ENCODE data around the gene ZNF35. TPM values are rescaled to one million over a fixed set of nuclear protein-coding genes. Genes with fewer than 3 reads are reported as not detected.

ZNF35 gene
- total and polyA plus RNA-seq, 2 of the 8 experiments (the other 6 are each of a cell fraction or from before 2014, with no cell fraction given) = 2.9 to 20.0 TPM

DNA sequence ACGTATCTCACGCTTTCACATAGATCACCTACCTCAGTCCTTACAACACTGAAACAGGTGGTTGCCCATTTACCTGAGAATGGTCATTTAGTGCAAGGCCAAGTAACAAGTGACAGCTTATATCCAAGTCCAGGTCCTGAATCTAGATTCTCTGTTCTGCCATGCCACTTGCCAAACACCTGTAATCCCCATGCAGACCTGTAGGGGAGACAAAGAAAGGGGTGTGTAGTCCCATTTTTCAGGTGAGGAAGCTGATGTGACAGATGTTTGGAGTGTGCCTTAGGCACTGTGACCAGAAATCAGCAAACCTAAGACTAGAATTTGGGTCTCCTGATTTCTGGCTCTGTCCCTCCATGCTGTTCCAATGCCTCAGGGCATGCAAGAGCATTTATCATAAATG is 12.7 kb downstream of the ZNF35 start:
- CTCF ChIA-PET (ENCODE audit: partially characterized antibody) = interaction anchor here (0.5 to 2.4 kb wide), 14 partner anchors 9 to 213 kb away, joined by 3 to 11 read pairs (median 4); partner anchors contain the start of gene TGM4
- WGBS, 2 experiments (ENCODE audit: extremely low coverage in 1 of 2, insufficient coverage in 1 of 2, insufficient read length in 1 of 2, insufficient replicate concordance in 2 of 2, low coverage in 1 of 2, low lambda C conversion rate in 2 of 2, missing lambda C conversion rate in 1 of 2) = 84% methylated on average over 2 of the region's 2 CpGs; no CpG with 5 or more reads in 1 of the 2 experiments
- TF ChIP-seq HDAC6 (IDR thresholded peaks at IDR 0.05; ENCODE audit: low read depth, low read length) = no peak
- TF ChIP-seq POU5F1 (IDR thresholded peaks at IDR 0.05; ENCODE audit: low read depth, low read length) = no peak
- TF ChIP-seq CTCF (IDR thresholded peaks at IDR 0.05; ENCODE audit: control extremely low read depth in 1 of 3, insufficient read depth in 1 of 3, low read depth in 1 of 3, low read length in 3 of 3) = peak; percentile 15 to 53 (median 16); a peak in 2 of 4 replicates
- TF ChIP-seq RAD21 (IDR thresholded peaks at IDR 0.05 in 1 of 2, conservative IDR thresholded peaks at IDR 0.05 in 1 of 2; ENCODE audit: low read depth in 2 of 2, low read length in 2 of 2) = peak in 1 of 2 experiments; percentile 14; a peak in 1 of 4 replicates

More for the DNA sequence above, 12.7 kb downstream of the ZNF35 start:
- Histone ChIP-seq H4K5ac (ENCODE audit: insufficient read length, low read depth, low read length) (no peak overlapping the region), H3K4me2 (ENCODE audit: insufficient read depth in 1 of 2, low read depth in 2 of 2, low read length in 2 of 2) (no peak overlapping the region), H3K9ac (replicated peaks in 1 of 4; ENCODE audit: extremely low read depth in 1 of 4, low read depth in 3 of 4, low read length in 3 of 4) (no peak overlapping the region), H3K23ac (ENCODE audit: insufficient read length) (no peak overlapping the region), H3K23me2 (ENCODE audit: low read depth, low read length) (no peaks in the 10 kb centered on the region), H3K9me3 (ENCODE audit: insufficient read depth in 2 of 2, low read depth in 1 of 2, low read length in 1 of 2) (peaks cover 10 to 12% of the 10 kb centered on the region in 2 experiments; a peak in 2 of 4 replicates), H4K91ac (replicated peaks; ENCODE audit: insufficient read length, low read length) (no peak overlapping the region), H2BK12ac (ENCODE audit: low read depth, low read length) (no peak overlapping the region), H3K27ac (ENCODE audit: low read depth, low read length) (no peak overlapping the region), H3K27me3 (replicated peaks in 1 of 4; ENCODE audit: control insufficient read depth in 3 of 4, extremely low read depth in 1 of 4, insufficient read depth in 3 of 4, low read length in 3 of 4) (no peaks in the 10 kb centered on the region), H2BK15ac (ENCODE audit: low read length) (no peak overlapping the region), H3K56ac (replicated peaks; ENCODE audit: insufficient read length, low read depth, low read length) (no peak overlapping the region), H2AFZ (ENCODE audit: low read length) (no peak overlapping the region), H3K4me1 (replicated peaks in 1 of 4; ENCODE audit: control insufficient read depth in 3 of 4, insufficient read depth in 4 of 4, low read length in 3 of 4) (no peaks in the 10 kb centered on the region), H2AK5ac (ENCODE audit: low read depth, low read length) (no peak overlapping the region), H3K79me2 (ENCODE audit: control insufficient read depth in 1 of 2, insufficient read depth in 2 of 2, low read length in 2 of 2) (no peaks in the 10 kb centered on the region), H3K14ac (ENCODE audit: insufficient read length) (no peak overlapping the region), H2BK120ac (replicated peaks; ENCODE audit: low read depth, low read length) (no peak overlapping the region), H3K4me3 (ENCODE audit: extremely low read depth in 1 of 4, insufficient read depth in 2 of 4, low read depth in 3 of 4, low read length in 4 of 4) (no peak overlapping the region), H3K4ac (replicated peaks; ENCODE audit: insufficient read length, low read depth, low read length) (no peak overlapping the region), H4K20me1 (replicated peaks in 1 of 2; ENCODE audit: control insufficient read depth in 1 of 2, insufficient read depth in 2 of 2, low read length in 2 of 2) (peaks cover 0 to 3% of the 10 kb centered on the region in 2 experiments), H3K79me1 (ENCODE audit: low read depth, low read length) (no peaks in the 10 kb centered on the region), H3K18ac (ENCODE audit: extremely low read depth, low read length) (no peak overlapping the region), H2BK5ac (ENCODE audit: low read depth, low read length) (no peak overlapping the region), H2BK20ac (ENCODE audit: low read length) (no peak overlapping the region), H3K36me3 (ENCODE audit: control insufficient read depth in 2 of 4, insufficient read depth in 4 of 4, low read length in 3 of 4) (peaks cover 19 to 50% (median 41%) of the 10 kb centered on the region in 4 experiments), H4K8ac (ENCODE audit: extremely low read depth, insufficient read depth, low read length) (no peak overlapping the region)
- POLR2A ChIA-PET (ENCODE audit: partially characterized antibody) = interaction anchor here (1.0 to 1.4 kb wide), 2 partner anchors 10 to 68 kb away, joined by 3 read pairs; partner anchors contain the start of gene ZNF501
- DNase-seq (ENCODE audit: low read depth in 1 of 2, low spot score in 2 of 2) = no peak
- no peak for FAIRE-seq

Data from H1 (cell line).